K562 (cell line): ENCODE results near the gene PRDM12.

Experiments used
- EP300 ChIP-seq: IDR thresholded peaks from 2 replicates; pipeline ENCODE4 v1.6.1; 2012; ENCODE audit warnings: low read length, improper control_type of control experiment
- EZH2 ChIP-seq: IDR thresholded peaks from 2 replicates; pipeline ENCODE4 v1.6.1; 2012; ENCODE audit warnings: low read depth, mild to moderate bottlenecking, inconsistent platforms, low read length, borderline replicate concordance
- FUS ChIP-seq: fragments of 200-400 bp; formaldehyde crosslinking; optimal IDR thresholded peaks from 2 replicates; pipeline ENCODE3; 2017; ENCODE audit warnings: low read depth, low read length
- JUND ChIP-seq, 2 experiments: IDR thresholded peaks; 2 replicates in 1 of 2; 3 replicates in 1 of 2; pipeline ENCODE4 v1.6.1; 2011; ENCODE audit warnings: borderline replicate concordance in 2 of 2, low read depth in 2 of 2, low read length in 2 of 2, improper control_type of control experiment in 1 of 2, missing biosample characterization in 1 of 2, missing genetic modification characterization in 1 of 2, missing genetic modification reagents in 1 of 2
- NFATC3 ChIP-seq: fragments of 450-650 bp; IDR thresholded peaks from 2 replicates; pipeline ENCODE4 v1.6.1; 2017; ENCODE audit warnings: mild to moderate bottlenecking
- POLR2A ChIP-seq: fragments of 450-650 bp; conservative IDR thresholded peaks from 2 replicates; pipeline ENCODE4 v1.6.1; 2016
- RBM22 ChIP-seq: fragments of 200-400 bp; formaldehyde crosslinking; IDR thresholded peaks from 2 replicates; pipeline ENCODE4 v1.6.1; 2018; ENCODE audit warnings: low read length, low read depth; ENCODE audit not compliant: poor library complexity, severe bottlenecking
- SMARCC2 ChIP-seq: fragments of 450-650 bp; IDR thresholded peaks from 2 replicates; pipeline ENCODE4 v1.6.1; 2017; ENCODE audit warnings: antibody characterized with exemption, moderate library complexity, mild to moderate bottlenecking, low read depth
- TF ChIP-seq, protein P1 (sequence below), 3 experiments: IDR thresholded peaks in 2 of 3; conservative IDR thresholded peaks in 1 of 3; 2 replicates each; pipeline ENCODE4 v1.5.1; 2011 to 2012; ENCODE audit warnings: low read length in 3 of 3, mild to moderate bottlenecking in 3 of 3, control low read depth in 2 of 3, improper control_type of control experiment in 1 of 3, inconsistent platforms in 1 of 3, low read depth in 1 of 3, mixed read lengths in 1 of 3, moderate library complexity in 1 of 3; ENCODE audit not compliant: insufficient read depth in 2 of 3

DNA sequence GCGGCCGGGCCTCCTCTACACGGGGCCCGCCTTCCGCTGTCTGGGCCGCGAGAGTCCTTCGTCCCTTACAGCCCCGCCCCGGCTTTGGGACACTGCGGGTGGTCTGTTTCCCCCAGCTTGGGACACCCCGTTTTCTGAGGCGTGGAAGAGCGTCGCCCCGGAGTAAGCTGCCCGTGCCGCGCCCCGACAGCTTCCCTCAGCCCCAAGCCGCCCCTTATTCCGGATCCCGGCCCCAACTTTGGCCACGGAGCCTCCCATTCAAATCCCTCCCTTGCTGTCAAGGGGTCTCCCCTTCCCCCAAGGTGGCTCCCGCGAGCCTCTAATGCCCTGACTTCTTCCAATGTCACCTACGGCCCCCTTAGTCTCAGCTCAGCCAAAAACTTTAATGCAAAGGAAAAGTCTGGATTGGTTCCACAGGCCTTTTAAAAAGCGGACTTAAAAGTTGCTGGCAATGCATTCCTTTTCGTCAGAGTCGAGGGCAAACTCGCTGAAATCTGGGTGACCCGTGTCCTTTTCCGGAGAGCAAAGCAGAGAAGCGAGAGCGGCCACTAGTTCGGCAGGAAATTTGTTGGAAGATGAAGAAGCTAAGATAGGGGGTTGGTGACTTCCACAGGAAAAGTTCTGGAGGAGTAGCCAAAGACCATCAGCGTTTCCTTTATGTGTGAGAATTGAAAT is 49.0 kb downstream of the PRDM12 start:
- TF ChIP-seq, protein P1, sequence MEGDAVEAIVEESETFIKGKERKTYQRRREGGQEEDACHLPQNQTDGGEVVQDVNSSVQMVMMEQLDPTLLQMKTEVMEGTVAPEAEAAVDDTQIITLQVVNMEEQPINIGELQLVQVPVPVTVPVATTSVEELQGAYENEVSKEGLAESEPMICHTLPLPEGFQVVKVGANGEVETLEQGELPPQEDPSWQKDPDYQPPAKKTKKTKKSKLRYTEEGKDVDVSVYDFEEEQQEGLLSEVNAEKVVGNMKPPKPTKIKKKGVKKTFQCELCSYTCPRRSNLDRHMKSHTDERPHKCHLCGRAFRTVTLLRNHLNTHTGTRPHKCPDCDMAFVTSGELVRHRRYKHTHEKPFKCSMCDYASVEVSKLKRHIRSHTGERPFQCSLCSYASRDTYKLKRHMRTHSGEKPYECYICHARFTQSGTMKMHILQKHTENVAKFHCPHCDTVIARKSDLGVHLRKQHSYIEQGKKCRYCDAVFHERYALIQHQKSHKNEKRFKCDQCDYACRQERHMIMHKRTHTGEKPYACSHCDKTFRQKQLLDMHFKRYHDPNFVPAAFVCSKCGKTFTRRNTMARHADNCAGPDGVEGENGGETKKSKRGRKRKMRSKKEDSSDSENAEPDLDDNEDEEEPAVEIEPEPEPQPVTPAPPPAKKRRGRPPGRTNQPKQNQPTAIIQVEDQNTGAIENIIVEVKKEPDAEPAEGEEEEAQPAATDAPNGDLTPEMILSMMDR (IDR thresholded peaks at IDR 0.05 in 2 of 3, conservative IDR thresholded peaks at IDR 0.05 in 1 of 3; ENCODE audit: insufficient read depth in 2 of 3, low read depth in 1 of 3, low read length in 3 of 3): no peak
- no peak for TF ChIP-seq JUND (IDR thresholded peaks at IDR 0.05; ENCODE audit: borderline replicate concordance, low read depth, low read length)
- TF ChIP-seq JUND (tag; IDR thresholded peaks at IDR 0.05; ENCODE audit: borderline replicate concordance, low read depth, low read length): no peak
- no peak for TF ChIP-seq EZH2
- no peak for TF ChIP-seq POLR2A
- TF ChIP-seq NFATC3: no peak
- TF ChIP-seq EP300: no peak
- no peak for TF ChIP-seq SMARCC2
- no peak for TF ChIP-seq FUS
- no peak for TF ChIP-seq RBM22
